Midbrain (tissue), 1 donor: ENCODE measurements around the gene PCDHGA5.
"Not testable (repeated sequence)": the region's sequence is repeated elsewhere in the genome, so short reads cannot be mapped to it uniquely, and the experiment has no call there.

ENCODE experiments used
- DNase-seq: peaks from one replicate; lab custom pipeline; 2025; lab: John Stamatoyannopoulos, UW

Gene PCDHGA5

GRCh38 chr5:141363952-141364660, at the start of gene PCDHGA5:
Gene PCDHGA5, plus strand, starts transcription at chr5:141364162. Its CDS starts 169 bp downstream, at chr5:141364331.
- DNase-seq = no peak

GRCh38 chr5:141316963-141317362, 47.0 kb upstream of the PCDHGA5 start:
- DNase-seq = not testable (repeated sequence)

GRCh38 chr5:141319202-141319601, 44.8 kb upstream of the PCDHGA5 start:
- no peak for DNase-seq

- DNase-seq = no peak
These were observed 44.3 kb upstream of the PCDHGA5 start for GRCh38 chr5:141319699-141320098.

- peak; percentile 93 for DNase-seq
These were observed 43.5 kb upstream of the PCDHGA5 start, which contains the start of gene TAF7 for GRCh38 chr5:141320225-141321169. Gene TAF7, minus strand, starts transcription at chr5:141320784. Its CDS starts 740 bp downstream, at chr5:141320044.

- DNase-seq = no peak
These were observed 41.7 kb upstream of the PCDHGA5 start for GRCh38 chr5:141322261-141322660.

GRCh38 chr5:141326088-141326854, 37.7 kb upstream of the PCDHGA5 start:
- peak; percentile 64 for DNase-seq

- no peak for DNase-seq
These were observed 35.7 kb upstream of the PCDHGA5 start for GRCh38 chr5:141328231-141328630.

- no peak for DNase-seq
These were observed 33.5 kb upstream of the PCDHGA5 start, which contains the start of gene PCDHGA1 for GRCh38 chr5:141330299-141331080. Gene PCDHGA1, plus strand, starts transcription at chr5:141330514.

GRCh38 chr5:141332571-141332970, 31.4 kb upstream of the PCDHGA5 start:
- not testable (repeated sequence) for DNase-seq

- no peak for DNase-seq
These were observed 25.2 kb upstream of the PCDHGA5 start, which contains the start of gene PCDHGA2 for GRCh38 chr5:141338538-141339306. Gene PCDHGA2, plus strand, starts transcription at chr5:141338760.

GRCh38 chr5:141340781-141341354, 23.1 kb upstream of the PCDHGA5 start:
- DNase-seq = not testable (repeated sequence)

- DNase-seq = no peak
These were observed 21.2 kb upstream of the PCDHGA5 start for GRCh38 chr5:141342773-141343172.

GRCh38 chr5:141343242-141343952, 20.6 kb upstream of the PCDHGA5 start, which contains the start of gene PCDHGA3:
Gene PCDHGA3, plus strand, starts transcription at chr5:141343829. Its CDS starts 205 bp downstream, at chr5:141344034.
- no peak for DNase-seq

- DNase-seq = no peak
These were observed 20.0 kb upstream of the PCDHGA5 start for GRCh38 chr5:141343953-141344463.

- DNase-seq = no peak
These were observed 18.6 kb upstream of the PCDHGA5 start for GRCh38 chr5:141345327-141345726.

GRCh38 chr5:141346017-141346416, 17.9 kb upstream of the PCDHGA5 start:
- DNase-seq = not testable (repeated sequence)

GRCh38 chr5:141349917-141350619, 13.9 kb upstream of the PCDHGA5 start, which contains the start of gene PCDHGB1:
Gene PCDHGB1, plus strand, starts transcription at chr5:141350099. Its CDS starts 162 bp downstream, at chr5:141350261.
- DNase-seq = peak; percentile 9
